Trophoblast cell (in vitro differentiated cells and primary cell): Measurements from ENCODE around the gene NOTCH4.

Experiments used
- DNase-seq, 2 donors: peaks; one replicate each; pipeline ENCODE4 v3.0.0-alpha.2; 2016
- H2AFZ ChIP-seq: 2 replicates; pipeline ENCODE4 v1.6.1; 2013; ENCODE audit warnings: low read length, moderate library complexity, mild to moderate bottlenecking; ENCODE audit not compliant: insufficient read depth, poor library complexity
- H2AK5ac ChIP-seq: 2 replicates; pipeline ENCODE4 v1.6.1; 2013; ENCODE audit warnings: mild to moderate bottlenecking, low read length
- H2BK120ac ChIP-seq: 2 replicates; pipeline ENCODE4 v1.6.1; 2013; ENCODE audit warnings: low read length, mild to moderate bottlenecking, moderate library complexity; ENCODE audit not compliant: insufficient read depth, poor library complexity
- H2BK12ac ChIP-seq: 2 replicates; pipeline ENCODE4 v1.6.1; 2013; ENCODE audit warnings: mild to moderate bottlenecking, low read length, moderate library complexity
- H2BK5ac ChIP-seq: 2 replicates; pipeline ENCODE4 v1.6.1; 2013; ENCODE audit warnings: low read length, low read depth, moderate library complexity, mild to moderate bottlenecking; ENCODE audit not compliant: poor library complexity
- H3K14ac ChIP-seq: 2 replicates; pipeline ENCODE4 v1.6.1; 2013; ENCODE audit warnings: mild to moderate bottlenecking, low read length
- H3K18ac ChIP-seq: 2 replicates; pipeline ENCODE4 v1.6.1; 2013; ENCODE audit warnings: mild to moderate bottlenecking, low read length
- H3K23ac ChIP-seq: 2 replicates; pipeline ENCODE4 v1.6.1; 2013; ENCODE audit warnings: low read length
- H3K27ac ChIP-seq: 2 replicates; pipeline ENCODE4 v1.5.1; 2013; ENCODE audit warnings: low read depth, mild to moderate bottlenecking, inconsistent platforms, low read length, moderate library complexity
- H3K27me3 ChIP-seq: 2 replicates; pipeline ENCODE4 v1.6.1; 2013; ENCODE audit warnings: inconsistent platforms, mild to moderate bottlenecking, low read length, moderate library complexity; ENCODE audit not compliant: insufficient read depth
- H3K36me3 ChIP-seq, 2 experiments: 1 replicate in 1 of 2; 2 replicates in 1 of 2; pipeline ENCODE4 v1.6.1; 2013; ENCODE audit warnings: low read length in 2 of 2, mild to moderate bottlenecking in 2 of 2, moderate library complexity in 1 of 2; ENCODE audit not compliant: insufficient read depth in 2 of 2, control insufficient read depth in 1 of 2
- H3K4ac ChIP-seq: 2 replicates; pipeline ENCODE4 v1.6.1; 2013; ENCODE audit warnings: low read depth, mild to moderate bottlenecking, low read length, moderate library complexity
- H3K4me1 ChIP-seq, 2 experiments: 1 replicate in 1 of 2; 2 replicates in 1 of 2; pipeline ENCODE4 v1.6.1; 2013; ENCODE audit warnings: low read length in 2 of 2, mild to moderate bottlenecking in 2 of 2, moderate library complexity in 1 of 2; ENCODE audit not compliant: insufficient read depth in 2 of 2, control insufficient read depth in 1 of 2
- H3K4me2 ChIP-seq: 2 replicates; pipeline ENCODE4 v1.6.1; 2013; ENCODE audit warnings: inconsistent platforms, mild to moderate bottlenecking, low read length, moderate library complexity
- H3K4me3 ChIP-seq: 2 replicates; pipeline ENCODE4 v1.5.1; 2013; ENCODE audit warnings: mild to moderate bottlenecking, low read depth, low read length, inconsistent platforms
- H3K79me1 ChIP-seq: one replicate; pipeline ENCODE4 v1.6.1; 2013; ENCODE audit warnings: low read length
- H3K79me2 ChIP-seq: 2 replicates; pipeline ENCODE4 v1.6.1; 2013; ENCODE audit warnings: low read length, mild to moderate bottlenecking; ENCODE audit not compliant: control insufficient read depth, insufficient read depth, poor library complexity
- H3K9ac ChIP-seq: 2 replicates; pipeline ENCODE4 v1.6.1; 2013; ENCODE audit warnings: mild to moderate bottlenecking, low read length
- H3K9me3 ChIP-seq: 2 replicates; pipeline ENCODE4 v1.6.1; 2013; ENCODE audit warnings: low read depth, mild to moderate bottlenecking, control low read depth, inconsistent platforms, low read length; ENCODE audit not compliant: insufficient read depth
- H4K12ac ChIP-seq: 2 replicates; pipeline ENCODE4 v1.6.1; 2013; ENCODE audit warnings: low read depth, mild to moderate bottlenecking, low read length, moderate library complexity
- H4K8ac ChIP-seq: 2 replicates; pipeline ENCODE4 v1.6.1; 2013; ENCODE audit warnings: low read depth, mild to moderate bottlenecking, low read length, moderate library complexity
- H4K91ac ChIP-seq: one replicate; pipeline ENCODE4 v1.6.1; 2013; ENCODE audit warnings: low read depth, mild to moderate bottlenecking, low read length, moderate library complexity
- WGBS: extraction: QIAGEN DNeasy Blood & Tissue Kit; methylation state at CpG from one replicate; pipeline ENCODE4 v1.1.7; 2013; ENCODE audit warnings: missing lambda C conversion rate; ENCODE audit not compliant: insufficient read length, insufficient coverage; ENCODE audit errors: extremely low coverage; 5-methylcytosine and 5-hydroxymethylcytosine counted together

NOTCH4 gene

GRCh38 chr6:32154514-32155161 is 69.2 kb downstream of the NOTCH4 start:
- Histone ChIP-seq H3K4ac (peak overlapping the region; percentile 75), H3K79me1 (peaks cover 19% of the 10 kb centered on the region), H3K9ac (peak overlapping the region; percentile 74), H2BK120ac (peak overlapping the region; percentile 70), H3K14ac (peak overlapping the region; percentile 89), H2AFZ (peak overlapping the region; percentile 96), H4K8ac (peak overlapping the region; percentile 87), H4K91ac (peak overlapping the region; percentile 81), H3K23ac (no peak overlapping the region), H3K4me2 (peak overlapping the region; percentile 96), H2BK12ac (peak overlapping the region; percentile 17), H3K4me1 (peaks cover 10 to 13% of the 10 kb centered on the region in 2 experiments), H4K12ac (peak overlapping the region; percentile 84), H3K4me3 (peak overlapping the region; percentile 82), H2BK5ac (no peak overlapping the region), H3K18ac (peak overlapping the region; percentile 85), H2AK5ac (peak overlapping the region; percentile 59), H3K79me2 (peaks cover 14% of the 10 kb centered on the region), H3K27ac (peak overlapping the region; percentile 46), H3K36me3 (peaks cover 20 to 23% of the 10 kb centered on the region in 2 experiments), H3K9me3 (no peaks in the 10 kb centered on the region), H3K27me3 (peaks cover 20% of the 10 kb centered on the region)
- DNase-seq, result peak; percentile 41 to 68
- no CpG with 5 or more reads among the region's 34 CpGs for WGBS

GRCh38 chr6:32153564-32154513 is 70.0 kb downstream of the NOTCH4 start, which contains the start of gene PPT2:
PPT2 (plus strand) TSS chr6:32154141; CDS start chr6:32154595, 454 bp downstream.
- peak within 1 kb of the TSS; percentile 59 for H2AK5ac ChIP-seq
- H3K9ac ChIP-seq, result peak within 1 kb of the TSS; percentile 78
- peak within 1 kb of the TSS; percentile 96 for H3K4me2 ChIP-seq
- peaks cover 2% of the 10 kb centered on the region for H3K9me3 ChIP-seq
- peak within 1 kb of the TSS; percentile 82 for H3K4me3 ChIP-seq
- peak within 1 kb of the TSS; percentile 84 for H2BK120ac ChIP-seq
- H3K27ac ChIP-seq, result peak within 1 kb of the TSS; percentile 75
- H3K18ac ChIP-seq, result peak within 1 kb of the TSS; percentile 86
- DNase-seq, result peak; percentile 38 to 58
- H2AFZ ChIP-seq, result peak within 1 kb of the TSS; percentile 96
- peaks cover 20 to 23% of the 10 kb centered on the region in 2 experiments for H3K36me3 ChIP-seq
- H3K79me1 ChIP-seq, result peaks cover 19% of the 10 kb centered on the region
- no CpG with 5 or more reads among the region's 52 CpGs for WGBS
- peaks cover 20% of the 10 kb centered on the region for H3K27me3 ChIP-seq
- peak within 1 kb of the TSS; percentile 89 for H3K14ac ChIP-seq
- H2BK5ac ChIP-seq, result peak within 1 kb of the TSS; percentile 87
- peak within 1 kb of the TSS; percentile 32 for H2BK12ac ChIP-seq
- H4K91ac ChIP-seq, result peak within 1 kb of the TSS; percentile 84
- peaks cover 14% of the 10 kb centered on the region for H3K79me2 ChIP-seq
- peak within 1 kb of the TSS; percentile 91 for H4K12ac ChIP-seq
- H3K23ac ChIP-seq, result no peak within 1 kb of the TSS
- peaks cover 10 to 13% of the 10 kb centered on the region in 2 experiments for H3K4me1 ChIP-seq
- H3K4ac ChIP-seq, result peak within 1 kb of the TSS; percentile 75
- peak within 1 kb of the TSS; percentile 87 for H4K8ac ChIP-seq

GRCh38 chr6:32152769-32153563 is 70.9 kb downstream of the NOTCH4 start:
- peak overlapping the region; percentile 84 for H4K91ac ChIP-seq
- H3K27ac ChIP-seq, result peak overlapping the region; percentile 37
- H3K79me1 ChIP-seq, result peaks cover 19% of the 10 kb centered on the region
- H3K4me1 ChIP-seq, result peaks cover 10 to 13% of the 10 kb centered on the region in 2 experiments
- H2BK12ac ChIP-seq, result peak overlapping the region; percentile 32
- peak overlapping the region; percentile 71 for H2AFZ ChIP-seq
- H2BK5ac ChIP-seq, result peak overlapping the region; percentile 87
- peak overlapping the region; percentile 86 for H3K18ac ChIP-seq
- H3K79me2 ChIP-seq, result peaks cover 14% of the 10 kb centered on the region
- peak overlapping the region; percentile 38 for H3K4ac ChIP-seq
- peak overlapping the region; percentile 96 for H3K4me2 ChIP-seq
- peaks cover 18 to 20% of the 10 kb centered on the region in 2 experiments for H3K36me3 ChIP-seq
- H3K9me3 ChIP-seq, result peaks cover 3% of the 10 kb centered on the region
- WGBS, result no CpG with 5 or more reads among the region's 35 CpGs
- no peak overlapping the region for H2AK5ac ChIP-seq
- H3K14ac ChIP-seq, result peak overlapping the region; percentile 87
- H3K23ac ChIP-seq, result no peak overlapping the region
- peaks cover 20% of the 10 kb centered on the region for H3K27me3 ChIP-seq
- H4K12ac ChIP-seq, result peak overlapping the region; percentile 91
- peak overlapping the region; percentile 81 for H4K8ac ChIP-seq
- DNase-seq, result peak in 1 of 2 donors; percentile 37
- H3K4me3 ChIP-seq, result peak overlapping the region; percentile 82
- peak overlapping the region; percentile 84 for H2BK120ac ChIP-seq
- H3K9ac ChIP-seq, result peak overlapping the region; percentile 43
